ENCODE measurements around the gene GAS6.

GRCh38 chr13:113843864-113844556, 19.9 kb downstream of the GAS6 start:
- TF ChIP-seq CTCF (IDR thresholded peaks at IDR 0.05) (no peak), POLR2A (IDR thresholded peaks at IDR 0.05) (no peak)

Data from transverse colon (tissue), 3 donors.